ENCODE results near the gene SLC66A1.

The SLC66A1 gene

GRCh38 chr1:19326748-19327065, 14.6 kb downstream of the SLC66A1 start:
- no peak for DNase-seq

GRCh38 chr1:19327301-19327700, 15.2 kb downstream of the SLC66A1 start:
- DNase-seq, result no peak

DNA sequence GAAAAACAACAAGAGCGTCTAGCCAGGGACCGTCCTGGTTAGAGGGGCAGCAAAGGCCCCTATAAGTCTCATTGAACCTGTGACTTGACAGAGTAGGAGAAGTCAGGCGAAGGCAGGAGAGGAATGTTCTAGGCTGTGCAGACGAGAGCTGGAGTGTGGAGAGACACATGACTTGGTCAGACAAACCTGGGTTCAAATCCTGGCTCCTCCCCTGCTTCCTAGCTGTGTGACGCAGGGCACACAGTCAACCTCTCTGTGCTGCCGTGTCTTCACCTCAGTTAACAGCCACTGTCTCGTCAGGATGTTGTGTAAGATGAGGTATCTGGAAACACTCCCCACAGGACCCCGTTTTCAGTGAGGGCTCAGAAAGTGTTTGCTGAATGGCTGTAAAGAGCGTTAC, 15.6 kb downstream of the SLC66A1 start:
- no peak for DNase-seq

- no peak for DNase-seq
Observed at GRCh38 chr1:19328486-19328885, 16.4 kb downstream of the SLC66A1 start.

GRCh38 chr1:19329188-19329587, 17.1 kb downstream of the SLC66A1 start:
- DNase-seq, result no peak

DNA sequence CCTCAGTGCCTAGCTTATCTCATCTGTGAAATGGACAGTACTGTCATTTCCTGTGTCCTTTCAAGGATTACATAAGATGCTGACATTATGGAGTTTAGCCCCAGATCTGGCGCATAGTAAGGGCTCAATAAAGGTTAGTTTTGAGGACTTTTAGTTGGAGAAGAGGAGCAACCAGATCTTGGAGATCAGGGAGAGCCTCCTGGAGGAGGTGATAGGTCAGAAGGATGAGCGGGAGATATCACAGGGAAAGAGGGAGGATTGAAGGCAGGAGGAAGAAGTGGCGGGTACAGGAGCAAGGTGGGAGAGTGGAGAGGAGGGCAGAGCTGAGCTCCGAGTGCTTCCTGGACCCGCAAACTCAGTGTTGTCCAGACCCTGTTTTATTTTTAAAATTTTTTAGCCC, 17.5 kb downstream of the SLC66A1 start:
- DNase-seq, result no peak

DNA sequence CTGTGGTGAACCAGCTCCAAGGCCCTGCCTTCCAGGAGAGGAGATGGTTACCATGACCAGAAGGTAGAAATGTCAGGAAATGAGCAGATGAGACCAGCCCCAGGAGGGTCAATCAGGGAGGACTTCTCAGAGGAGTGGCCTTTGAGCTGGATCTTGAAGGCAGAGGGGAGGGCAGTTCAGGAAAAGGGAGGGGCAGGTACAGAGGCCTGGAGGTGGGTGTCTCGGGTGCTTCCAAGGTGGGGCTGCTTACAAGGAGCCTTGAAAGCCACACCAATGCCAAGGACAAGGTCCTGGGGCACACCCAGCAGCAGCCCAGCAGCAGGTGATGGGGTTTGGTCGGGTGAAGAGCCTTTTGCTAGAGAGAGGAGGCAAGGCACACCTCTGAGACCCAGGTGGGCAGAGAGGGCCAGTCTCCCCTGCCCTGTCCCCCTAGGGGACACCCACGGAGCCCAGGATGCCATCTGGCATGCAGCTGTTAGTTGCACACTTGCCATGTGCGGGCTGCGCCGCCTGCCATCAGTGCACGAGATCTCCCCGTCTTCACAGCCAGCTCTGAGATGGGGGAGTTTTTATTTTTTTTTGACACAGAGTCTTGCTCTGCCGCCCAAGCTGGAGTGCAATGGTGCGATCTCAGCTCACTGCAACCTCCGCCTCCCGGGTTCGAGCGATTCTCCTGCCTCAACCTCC, 18.5 kb downstream of the SLC66A1 start:
- no peak for DNase-seq

DNA sequence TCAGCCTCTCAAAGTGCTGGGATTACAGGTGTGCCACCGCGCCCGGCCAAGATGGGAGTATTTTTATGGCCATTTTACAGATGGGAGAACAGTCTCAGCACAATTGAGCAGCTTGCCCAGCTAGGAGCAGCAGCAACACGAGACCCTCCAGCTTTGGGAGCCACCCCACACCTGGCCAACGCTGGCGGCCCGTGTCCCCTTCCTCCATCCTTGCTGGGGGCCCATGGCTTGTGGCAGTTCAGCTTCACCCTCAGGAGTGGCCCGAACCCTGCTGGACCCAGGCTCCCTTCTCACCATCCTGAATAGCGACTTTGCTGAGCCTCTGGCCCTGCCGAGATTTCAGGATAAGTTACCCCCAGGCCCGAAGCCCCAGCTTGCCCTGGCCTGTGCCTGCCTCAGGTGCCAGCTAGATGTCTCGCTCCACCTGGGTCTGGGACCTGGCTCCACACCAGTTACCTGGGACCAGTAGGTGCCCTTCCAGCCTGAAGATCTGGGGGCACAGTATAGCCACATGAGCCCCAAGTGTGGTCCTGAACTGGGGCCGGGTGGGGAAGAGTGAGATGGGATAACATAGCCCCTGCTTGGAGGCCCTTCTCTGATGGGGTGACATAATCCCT, 19.2 kb downstream of the SLC66A1 start:
- no peak for DNase-seq

DNA sequence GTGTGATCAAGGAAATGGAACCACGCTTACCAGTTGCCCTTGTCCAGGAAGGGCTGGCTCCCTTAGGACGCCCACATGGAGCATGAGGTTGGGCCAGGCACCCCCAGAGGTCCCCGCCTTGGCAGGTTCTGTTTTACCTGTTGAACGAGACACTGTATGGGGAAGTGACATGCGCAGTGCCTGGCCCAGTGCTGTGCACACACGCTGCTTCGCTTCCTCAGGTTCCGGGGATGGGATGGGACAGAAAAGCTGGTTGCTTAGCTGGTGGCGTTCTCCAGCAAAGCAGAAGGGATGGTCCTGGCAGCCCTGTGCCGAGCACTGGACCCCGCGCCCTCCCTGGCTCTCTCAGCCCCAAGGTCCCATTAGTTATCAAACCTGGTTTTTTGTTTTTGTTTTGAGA, 20.7 kb downstream of the SLC66A1 start:
- no peak for DNase-seq

- DNase-seq, result no peak
Observed at GRCh38 chr1:19333587-19334354, 21.6 kb downstream of the SLC66A1 start.

DNA sequence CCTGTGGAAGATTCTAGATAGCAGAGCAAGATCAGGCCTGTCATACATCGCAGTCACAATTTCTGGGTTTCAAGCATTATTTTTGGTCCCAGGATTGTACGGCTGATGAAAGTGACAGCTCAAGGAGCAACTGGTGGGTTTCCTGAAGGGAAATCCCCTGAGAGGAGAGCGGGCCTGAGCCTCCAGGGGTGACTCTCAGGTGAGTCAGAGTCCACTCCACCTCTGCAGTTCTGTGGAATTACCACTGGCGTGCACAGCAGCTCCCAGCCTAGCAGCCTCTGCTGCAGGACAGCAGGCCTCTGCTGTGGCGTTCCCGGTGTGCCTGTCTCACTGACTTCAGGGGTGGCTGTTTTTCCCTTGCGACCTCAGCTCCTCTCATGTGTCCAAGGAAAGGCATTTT, 24.4 kb downstream of the SLC66A1 start:
- no peak for DNase-seq

GRCh38 chr1:19337289-19337688, 25.2 kb downstream of the SLC66A1 start:
- no peak for DNase-seq

DNA sequence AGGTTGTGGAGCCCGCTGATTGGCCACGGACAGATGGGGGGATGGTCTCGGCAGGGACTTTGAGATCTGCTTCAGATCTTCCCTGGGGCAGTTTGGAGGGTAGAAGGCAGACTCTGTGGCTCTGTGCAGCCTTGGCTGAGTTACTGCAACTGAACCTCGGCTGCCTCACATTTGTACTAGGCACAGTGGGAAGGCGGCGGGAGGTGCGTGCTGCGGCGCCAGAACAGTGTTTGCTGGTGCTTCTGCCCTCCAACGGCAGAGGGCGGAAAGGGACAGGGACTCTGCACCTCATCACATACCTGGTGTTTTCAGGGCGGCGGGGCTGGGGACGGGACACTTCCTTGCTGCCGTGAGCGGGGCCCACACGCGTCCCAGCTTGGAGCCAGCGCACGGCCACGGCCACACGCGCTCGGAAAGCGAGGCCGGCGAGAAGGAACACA, 26.2 kb downstream of the SLC66A1 start:
- DNase-seq, result no peak

DNA sequence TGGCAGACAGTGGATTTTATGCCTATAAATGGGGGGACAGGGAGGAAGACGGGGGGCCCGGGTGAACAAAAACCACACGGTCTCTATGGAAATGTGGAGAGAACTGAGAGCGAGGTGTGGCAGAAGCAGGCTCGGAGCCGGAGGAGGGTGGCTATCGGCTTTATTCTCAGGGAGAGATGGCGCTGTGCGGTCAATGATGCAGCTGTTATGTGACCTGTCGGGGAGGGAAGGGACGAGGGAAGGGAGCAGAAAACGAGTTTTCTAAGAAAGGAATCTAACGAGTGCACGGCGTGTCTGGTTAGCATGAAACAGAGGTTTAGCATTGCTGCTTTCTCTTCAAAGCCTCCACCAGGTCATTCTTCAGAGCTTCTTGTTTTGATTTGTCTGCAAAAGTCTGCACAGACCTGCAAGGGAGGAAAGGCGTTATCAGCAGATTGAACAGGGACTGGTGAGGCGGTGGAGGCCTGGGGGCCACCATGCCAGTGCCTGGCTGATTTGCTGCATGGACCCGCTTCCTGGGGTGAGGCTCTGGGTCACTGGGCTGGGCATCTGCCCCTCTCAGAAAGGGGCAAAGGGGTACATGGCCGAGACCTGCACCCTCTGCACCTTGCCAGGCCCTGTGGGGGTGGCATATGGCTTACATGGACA, 27.2 kb downstream of the SLC66A1 start:
- no peak for DNase-seq

DNA sequence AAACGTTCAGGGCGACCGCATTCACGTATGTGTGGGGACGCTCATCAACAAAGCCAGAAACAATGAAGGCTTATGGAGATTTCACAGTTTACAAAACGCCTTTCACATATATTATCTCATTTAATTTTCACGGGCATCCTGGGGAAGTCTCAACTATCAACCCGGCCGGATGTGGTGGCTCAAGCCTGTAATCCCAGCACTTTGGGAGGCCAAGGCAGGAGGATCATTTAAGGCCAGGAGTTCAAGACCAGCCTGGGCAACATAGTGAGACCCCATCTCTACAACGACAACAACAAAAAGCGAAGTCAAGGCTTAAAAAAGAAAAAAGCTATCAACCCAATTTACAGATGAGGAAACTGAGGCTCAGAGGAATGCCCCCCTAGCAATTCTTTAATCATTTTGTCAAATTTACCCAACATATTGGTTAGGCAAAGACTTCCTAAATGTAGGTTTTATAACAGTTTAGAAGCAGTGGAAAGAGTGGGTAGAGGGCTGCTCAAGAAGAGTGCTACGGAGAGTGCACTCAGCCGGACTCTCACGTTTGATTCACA, 28.3 kb downstream of the SLC66A1 start:
- no peak for DNase-seq

- DNase-seq, result peak; percentile 20
Observed at GRCh38 chr1:19341201-19342061, 29.3 kb downstream of the SLC66A1 start.

GRCh38 chr1:19342062-19342750, 30.1 kb downstream of the SLC66A1 start:
- no peak for DNase-seq

- DNase-seq, result no peak
Observed at GRCh38 chr1:19342894-19343616, 30.9 kb downstream of the SLC66A1 start.

DNA sequence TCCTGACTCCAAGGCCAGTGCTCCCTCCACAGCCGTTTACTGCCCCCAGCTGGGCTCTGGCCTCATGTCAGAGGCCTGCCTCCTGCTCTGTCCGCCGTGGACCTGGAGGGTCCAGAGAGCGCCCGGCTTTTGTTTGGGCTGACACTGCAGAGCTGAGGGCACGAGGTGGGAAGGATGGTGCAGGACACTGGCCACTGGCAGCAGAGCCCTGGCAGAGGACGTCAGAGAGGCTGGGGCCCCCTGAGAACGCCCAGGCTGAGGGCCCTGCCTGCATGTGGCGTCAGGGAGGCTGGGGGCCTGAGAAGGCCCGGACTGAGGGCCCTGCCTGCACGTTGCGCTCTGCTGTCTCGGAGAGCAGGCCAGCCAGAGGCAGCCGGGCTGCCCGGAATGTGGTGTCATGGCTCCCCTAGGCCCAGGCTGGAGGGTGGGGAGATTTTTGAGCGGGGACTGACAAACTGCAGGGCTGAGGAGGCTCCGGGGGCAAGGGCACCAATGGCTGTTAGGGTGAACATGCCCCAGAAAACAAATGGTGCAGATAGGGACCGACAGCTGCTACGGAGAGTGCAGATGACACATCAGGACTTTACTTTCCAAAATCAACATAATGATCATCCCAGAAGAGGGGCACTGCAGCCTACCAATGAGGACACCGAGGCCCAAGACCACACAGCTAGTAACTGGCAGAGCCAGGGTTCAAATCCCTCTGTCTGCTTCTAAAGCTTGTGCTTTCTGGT, 31.7 kb downstream of the SLC66A1 start:
- no peak for DNase-seq

DNA sequence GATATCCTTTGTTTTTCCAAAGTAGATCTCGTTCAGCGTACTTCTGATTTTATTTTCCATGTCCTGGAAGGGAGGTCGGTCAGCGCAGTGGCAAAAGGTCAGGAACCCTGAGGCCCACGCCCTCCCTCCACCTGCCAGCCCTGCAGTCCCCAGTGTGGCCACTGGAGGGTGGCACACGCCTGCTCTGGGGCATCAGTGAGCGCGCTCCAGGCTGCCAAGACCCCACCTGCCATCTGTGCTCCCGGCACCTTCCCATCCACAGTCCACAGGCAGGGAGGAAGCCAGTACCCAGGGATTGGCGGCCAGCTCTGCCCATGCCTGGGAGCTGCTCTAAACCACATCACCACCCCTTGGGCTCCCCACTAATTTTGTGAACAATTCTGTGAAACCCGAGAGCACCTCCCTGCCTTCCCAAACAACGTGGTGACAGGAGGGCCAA, 32.3 kb downstream of the SLC66A1 start:
- no peak for DNase-seq
